SK-N-SH (cell line): ENCODE measurements around the gene PDE4D. TPM values are rescaled to one million over a fixed set of nuclear protein-coding genes. Genes with fewer than 3 reads are reported as not detected.

Experiments
- CTCF ChIA-PET: fragments of 300-600, 350-600 bp; formaldehyde crosslinking; extraction: SDS; loops from one replicate; lab custom pipeline; 2021; lab: Yijun Ruan, JAX
- POLR2A ChIA-PET: fragments of 350-600 bp; sonication (Branson Sonifier 250); formaldehyde crosslinking; extraction: SDS; loops from one replicate; lab custom pipeline; 2020; ENCODE audit warnings: antibody characterized with exemption, inconsistent platforms; lab: Yijun Ruan, JAX
- DNase-seq: peaks from one replicate; pipeline ENCODE4 v3.0.0; 2012
- H2AFZ ChIP-seq: fragments of 200-600 bp; sonication (generic); 2 replicates; pipeline ENCODE4 v1.8.1; 2016; ENCODE audit warnings: antibody characterized with exemption, mild to moderate bottlenecking, low read depth
- H3F3A ChIP-seq: fragments of 200-600 bp; sonication (generic); replicated peaks from 2 replicates; pipeline ENCODE3; 2016; ENCODE audit warnings: antibody characterized with exemption, mild to moderate bottlenecking; ENCODE audit not compliant: insufficient read depth
- H3K27ac ChIP-seq, 2 experiments: fragments of 200-500 bp in 1 of 2; fragments of 200-600 bp in 1 of 2; sonication (Bioruptor generic) in 1 of 2; sonication (generic), shearing (Covaris generic) in 1 of 2; 2 replicates each; pipeline versions ENCODE4 v1.5.1 to v1.6.1; 2014 to 2016; ENCODE audit warnings: low read depth in 2 of 2, inconsistent platforms in 1 of 2, low read length in 1 of 2, mild to moderate bottlenecking in 1 of 2, mixed read lengths in 1 of 2
- H3K27me3 ChIP-seq: fragments of 200-600 bp; sonication (generic), shearing (Covaris generic); 2 replicates; pipeline ENCODE4 v1.6.1; 2016; ENCODE audit warnings: mixed run types; ENCODE audit not compliant: insufficient read depth
- H3K36me3 ChIP-seq, 2 experiments: fragments of 200-500 bp in 1 of 2; fragments of 200-600 bp in 1 of 2; sonication (Bioruptor generic) in 1 of 2; sonication (generic) in 1 of 2; replicated peaks in 1 of 2; 2 replicates each; pipeline versions ENCODE3 to v1.5.1; 2014 to 2016; ENCODE audit warnings: low read length in 1 of 2, mild to moderate bottlenecking in 1 of 2; ENCODE audit not compliant: insufficient read depth in 2 of 2, control insufficient read depth in 1 of 2
- H3K4me1 ChIP-seq, 2 experiments: fragments of 200-500 bp in 1 of 2; fragments of 200-600 bp in 1 of 2; sonication (Bioruptor generic) in 1 of 2; sonication (generic), shearing (Covaris generic) in 1 of 2; 2 replicates each; pipeline versions ENCODE4 v1.5.1 to v1.6.1; 2014 to 2016; ENCODE audit warnings: low read depth in 1 of 2, low read length in 1 of 2, mixed run types in 1 of 2; ENCODE audit not compliant: insufficient read depth in 2 of 2, control insufficient read depth in 1 of 2
- H3K4me2 ChIP-seq: fragments of 200-600 bp; sonication (generic), shearing (Covaris generic); 2 replicates; pipeline ENCODE4 v1.6.1; 2017; ENCODE audit warnings: mixed run types
- H3K4me3 ChIP-seq, 2 experiments: fragments of 200-500 bp in 1 of 2; fragments of 200-600 bp in 1 of 2; sonication (Bioruptor generic) in 1 of 2; sonication (generic), shearing (Covaris generic) in 1 of 2; 2 replicates each; pipeline versions ENCODE4 v1.5.1 to v1.8.1; 2014 to 2016; ENCODE audit warnings: low read depth in 2 of 2, inconsistent platforms in 1 of 2, low read length in 1 of 2, mild to moderate bottlenecking in 1 of 2, mixed read lengths in 1 of 2, moderate library complexity in 1 of 2
- H3K79me2 ChIP-seq: fragments of 200-600 bp; sonication (generic); 2 replicates; pipeline ENCODE4 v1.8.1; 2017; ENCODE audit warnings: mild to moderate bottlenecking; ENCODE audit not compliant: insufficient read depth
- H3K9ac ChIP-seq: fragments of 200-600 bp; sonication (generic); 2 replicates; pipeline ENCODE4 v1.6.1; 2017; ENCODE audit warnings: mixed run types
- H3K9me2 ChIP-seq: fragments of 200-600 bp; sonication (generic); 2 replicates; pipeline ENCODE4 v1.6.1; 2017; ENCODE audit warnings: mixed run types
- H3K9me3 ChIP-seq: fragments of 200-600 bp; sonication (generic); 2 replicates; pipeline ENCODE4 v1.6.1; 2017; ENCODE audit warnings: mixed run types, mild to moderate bottlenecking, moderate library complexity
- H4K20me1 ChIP-seq: fragments of 200-600 bp; sonication (generic); 2 replicates; pipeline ENCODE4 v1.6.1; 2017; ENCODE audit warnings: mild to moderate bottlenecking, mixed run types; ENCODE audit not compliant: insufficient read depth
- CHD2 ChIP-seq: fragments of 150-350 bp; IDR thresholded peaks from 2 replicates; pipeline ENCODE4 v1.6.1; 2018; ENCODE audit warnings: low read length; ENCODE audit not compliant: partially characterized antibody
- CTCF ChIP-seq: fragments of 200-600 bp; sonication (generic); IDR thresholded peaks from 2 replicates; pipeline ENCODE4 v1.6.1; 2017; ENCODE audit warnings: antibody characterized with exemption, mild to moderate bottlenecking, moderate library complexity
- ELF1 ChIP-seq: IDR thresholded peaks from 2 replicates; pipeline ENCODE4 v1.4.0; 2012
- EP300 ChIP-seq, 2 experiments: IDR thresholded peaks; 2 replicates each; pipeline versions ENCODE4 v1.4.0 to v1.6.1; 2012; ENCODE audit warnings: borderline replicate concordance in 1 of 2, low read depth in 1 of 2, low read length in 1 of 2
- GABPA ChIP-seq: IDR thresholded peaks from 2 replicates; pipeline ENCODE4 v1.4.0; 2012; ENCODE audit warnings: low read depth, mild to moderate bottlenecking
- IRF3 ChIP-seq: fragments of 150-350 bp; IDR thresholded peaks from 2 replicates; pipeline ENCODE4 v1.6.1; 2016; ENCODE audit warnings: mild to moderate bottlenecking, low read depth, low read length
- MAX ChIP-seq: IDR thresholded peaks from 2 replicates; pipeline ENCODE4 v1.4.0; 2012; ENCODE audit warnings: low read depth
- MXI1 ChIP-seq: IDR thresholded peaks from 2 replicates; pipeline ENCODE4 v1.6.1; 2012; ENCODE audit warnings: mild to moderate bottlenecking, low read depth, low read length, improper control_type of control experiment
- NFIC ChIP-seq: IDR thresholded peaks from 2 replicates; pipeline ENCODE4 v1.4.0; 2012; ENCODE audit warnings: borderline replicate concordance
- PBX3 ChIP-seq: IDR thresholded peaks from 2 replicates; pipeline ENCODE4; 2012
- RAD21 ChIP-seq: IDR thresholded peaks from 2 replicates; pipeline ENCODE4 v1.6.1; 2012; ENCODE audit warnings: mild to moderate bottlenecking, low read length
- RCOR1 ChIP-seq: fragments of 150-350 bp; IDR thresholded peaks from 2 replicates; pipeline ENCODE4 v1.6.1; 2017; ENCODE audit warnings: antibody characterized with exemption, low read length
- REST ChIP-seq: IDR thresholded peaks from 2 replicates; pipeline ENCODE4 v1.6.1; 2012; ENCODE audit warnings: mild to moderate bottlenecking, low read depth, low read length, moderate library complexity
- RXRA ChIP-seq: IDR thresholded peaks from 2 replicates; pipeline ENCODE4 v1.4.0; 2012; ENCODE audit warnings: low read depth, mild to moderate bottlenecking, borderline replicate concordance
- TAF1 ChIP-seq: IDR thresholded peaks from 2 replicates; pipeline ENCODE4 v1.6.1; 2012; ENCODE audit warnings: low read depth, mild to moderate bottlenecking, low read length, moderate library complexity, borderline replicate concordance
- USF2 ChIP-seq: fragments of 150-350 bp; IDR thresholded peaks from 2 replicates; pipeline ENCODE4 v1.6.1; 2017; ENCODE audit warnings: antibody characterized with exemption, low read length, low read depth, borderline replicate concordance
- WGBS: methylation state at CpG from one replicate; pipeline ENCODE4 v1.1.6; 2017; ENCODE audit warnings: low lambda C conversion rate; 5-methylcytosine and 5-hydroxymethylcytosine counted together
- polyA plus RNA-seq, 3 experiments: library from polyadenylated mRNA; depleted of rRNA; stranded (reverse); fragments of >200 nt; gene quantifications; 2 replicates each; pipeline ENCODE4 v1.2.3, GENCODE V29; 2012

The PDE4D gene
- polyA plus RNA-seq, 1 of the 3 experiments (the other 2 are of a cell fraction), result 2.4 TPM

- CTCF ChIA-PET, result interaction anchor here (1.0 to 2.5 kb wide), 3 partner anchors 9 to 20 kb away, joined by 3 to 7 read pairs (median 4); no protein-coding TSS in a partner anchor
Observed at GRCh38 chr5:59829922-59830321, 63.6 kb downstream of the PDE4D start.

More at GRCh38 chr5:59829922-59830321, 63.6 kb downstream of the PDE4D start:
- Histone ChIP-seq H3K27ac (peak overlapping the region; percentile 21 to 78; a peak in 2 of 4 replicates), H3K79me2 (no peaks in the 10 kb centered on the region)
- DNase-seq, result no peak
- no peak for TF ChIP-seq RAD21
- no peak for TF ChIP-seq RCOR1
- no peak for TF ChIP-seq MXI1
- TF ChIP-seq TAF1, result no peak
- no peak for TF ChIP-seq IRF3
- TF ChIP-seq RXRA, result no peak
- TF ChIP-seq GABPA, result no peak
- TF ChIP-seq REST, result no peak
- TF ChIP-seq EP300 (IDR thresholded peaks at IDR 0.05; ENCODE audit: borderline replicate concordance in 1 of 2, low read depth in 1 of 2, low read length in 1 of 2), result no peak
- TF ChIP-seq ELF1, result no peak
- no peak for TF ChIP-seq MAX
- TF ChIP-seq USF2, result no peak
- TF ChIP-seq NFIC, result no peak
- no peak for TF ChIP-seq PBX3
- TF ChIP-seq CHD2, result no peak
- no peak for TF ChIP-seq CTCF
- TF ChIP-seq, all 33 proteins: peak for 0
- Histone ChIP-seq H3K36me3 (no peaks in the 10 kb centered on the region), H3K4me3 (no peak overlapping the region), H3K9me3 (no peaks in the 10 kb centered on the region), H3F3A (peaks cover 25% of the 10 kb centered on the region), H3K27me3 (no peaks in the 10 kb centered on the region), H2AFZ (no peak overlapping the region), H3K9me2 (no peaks in the 10 kb centered on the region), H3K4me2 (no peak overlapping the region), H3K9ac (no peak overlapping the region), H3K4me1 (peaks cover 3 to 17% of the 10 kb centered on the region in 2 experiments), H4K20me1 (no peaks in the 10 kb centered on the region)
- 93% methylated on average over 2 of the region's 2 CpGs for WGBS
- POLR2A ChIA-PET, result no interaction called here
